NCI-H82 (cell line): ENCODE data around the gene MAIP1.

Experiments
- DNase-seq: peaks from one replicate; lab custom pipeline; 2025; lab: John Stamatoyannopoulos, UW

The MAIP1 gene

DNA sequence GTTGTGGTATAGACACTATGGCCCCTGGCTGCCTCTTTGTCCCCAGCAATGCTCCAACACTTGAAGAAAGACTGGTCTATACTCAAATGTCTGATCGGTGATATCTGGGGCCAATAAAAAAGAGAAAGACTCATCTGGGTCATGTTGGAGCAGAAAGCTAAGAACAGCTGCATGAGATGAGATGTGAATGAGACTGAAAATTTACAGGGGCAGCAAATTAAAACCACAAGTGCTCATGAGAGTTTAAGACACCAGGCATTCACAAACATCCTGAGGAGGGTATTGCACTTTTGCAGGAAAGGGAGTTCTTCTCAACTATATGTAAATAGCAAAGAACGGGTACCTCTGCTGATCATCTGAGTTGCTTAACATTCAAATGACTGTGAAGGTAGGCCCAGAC, 36.3 kb downstream of the MAIP1 start:
- DNase-seq = no peak

DNA sequence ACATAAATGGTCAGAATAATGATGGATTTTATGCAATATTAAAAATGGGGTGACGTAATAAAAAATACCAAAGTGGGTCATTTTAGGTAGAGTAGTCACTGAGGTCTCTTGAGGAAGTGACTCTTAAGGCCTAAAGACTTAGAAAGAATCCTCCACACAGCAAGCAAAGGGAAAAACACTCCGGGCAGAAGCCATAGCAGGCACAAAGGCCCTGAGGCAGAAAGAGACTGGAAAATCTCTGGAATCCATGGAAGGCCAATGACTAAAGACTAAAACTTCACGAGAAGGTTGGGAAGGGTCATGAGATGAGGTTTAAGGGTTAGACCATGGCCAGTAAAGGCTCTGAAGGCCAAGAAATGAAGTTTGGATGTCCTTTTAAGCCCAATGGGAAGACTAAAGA, 36.9 kb downstream of the MAIP1 start:
- DNase-seq = no peak

DNA sequence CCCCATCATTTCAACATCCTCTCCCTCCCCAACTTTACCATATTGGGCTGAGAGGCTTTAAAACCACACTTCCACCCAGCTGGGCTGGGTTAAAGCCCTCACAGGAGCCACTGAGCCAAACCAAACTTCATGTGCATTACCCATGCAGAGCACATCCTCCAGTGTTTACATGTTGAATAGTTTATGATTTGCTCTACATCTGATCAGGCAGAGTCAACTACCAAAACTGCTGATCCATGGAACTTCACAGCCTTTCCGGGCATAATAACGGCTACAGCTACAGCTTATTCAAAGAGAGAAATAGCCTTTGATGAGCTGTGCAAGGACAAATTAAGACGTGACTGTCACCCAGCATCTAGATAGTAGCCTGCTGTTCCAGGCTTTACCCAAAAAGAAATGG, 39.0 kb downstream of the MAIP1 start:
- DNase-seq = no peak

DNA sequence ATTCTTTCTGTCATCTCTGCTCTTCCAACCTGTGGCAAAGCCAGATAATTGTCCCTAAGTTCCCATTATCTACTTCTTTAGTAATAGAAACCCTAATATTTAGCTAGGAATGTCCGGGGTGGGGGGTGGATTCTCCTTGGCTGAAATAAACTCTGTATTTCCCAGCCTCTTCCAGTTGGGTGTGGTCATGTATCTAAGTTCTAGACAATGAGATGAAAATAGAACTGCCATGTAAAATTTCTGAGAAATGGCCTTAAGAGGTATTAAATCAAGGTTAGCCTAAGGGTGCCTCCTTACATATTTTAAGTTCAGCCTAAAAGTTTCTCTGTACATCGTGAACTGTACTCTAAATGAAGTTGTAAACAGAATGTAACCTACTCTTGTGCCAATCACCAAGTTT, 39.5 kb downstream of the MAIP1 start:
- no peak for DNase-seq

DNA sequence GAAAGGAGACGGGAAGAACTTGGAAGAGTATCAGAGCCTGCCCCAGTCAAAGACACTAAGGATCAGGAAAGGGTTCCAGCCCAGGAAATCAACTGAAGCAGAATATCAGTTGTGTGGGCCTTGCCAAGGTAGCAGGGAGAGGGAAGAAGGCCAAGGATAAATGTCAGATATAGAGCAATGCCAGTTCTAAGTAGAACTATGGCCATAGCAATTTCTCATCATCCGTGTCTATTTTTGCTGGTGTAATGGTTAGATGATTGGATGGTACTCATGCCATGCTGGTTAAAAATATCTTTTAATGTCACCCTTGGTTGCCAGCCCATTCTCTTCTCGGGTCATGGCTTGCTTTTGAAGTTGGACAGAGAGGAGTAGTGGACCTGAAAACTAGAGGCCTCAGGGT, 41.9 kb downstream of the MAIP1 start:
- DNase-seq = no peak

DNA sequence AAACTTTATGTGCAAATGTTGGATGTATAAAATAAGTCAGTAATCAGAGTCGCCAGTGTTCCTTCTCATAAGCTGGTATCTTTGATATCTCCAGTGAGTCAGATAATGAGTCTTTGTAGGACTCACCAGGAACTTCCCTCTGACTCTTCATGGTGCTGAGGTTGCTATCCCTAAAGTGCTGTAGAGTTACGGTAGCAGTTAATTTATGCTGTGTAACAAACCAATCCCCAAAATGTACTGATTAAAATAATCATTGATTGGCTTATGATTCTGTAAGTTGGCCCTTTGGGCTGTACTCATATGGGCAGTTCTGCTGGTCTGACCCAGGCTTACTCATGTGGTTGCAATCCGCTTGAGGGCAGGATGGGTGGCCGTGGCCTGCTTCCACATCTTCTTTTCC, 43.8 kb downstream of the MAIP1 start:
- DNase-seq = no peak

DNA sequence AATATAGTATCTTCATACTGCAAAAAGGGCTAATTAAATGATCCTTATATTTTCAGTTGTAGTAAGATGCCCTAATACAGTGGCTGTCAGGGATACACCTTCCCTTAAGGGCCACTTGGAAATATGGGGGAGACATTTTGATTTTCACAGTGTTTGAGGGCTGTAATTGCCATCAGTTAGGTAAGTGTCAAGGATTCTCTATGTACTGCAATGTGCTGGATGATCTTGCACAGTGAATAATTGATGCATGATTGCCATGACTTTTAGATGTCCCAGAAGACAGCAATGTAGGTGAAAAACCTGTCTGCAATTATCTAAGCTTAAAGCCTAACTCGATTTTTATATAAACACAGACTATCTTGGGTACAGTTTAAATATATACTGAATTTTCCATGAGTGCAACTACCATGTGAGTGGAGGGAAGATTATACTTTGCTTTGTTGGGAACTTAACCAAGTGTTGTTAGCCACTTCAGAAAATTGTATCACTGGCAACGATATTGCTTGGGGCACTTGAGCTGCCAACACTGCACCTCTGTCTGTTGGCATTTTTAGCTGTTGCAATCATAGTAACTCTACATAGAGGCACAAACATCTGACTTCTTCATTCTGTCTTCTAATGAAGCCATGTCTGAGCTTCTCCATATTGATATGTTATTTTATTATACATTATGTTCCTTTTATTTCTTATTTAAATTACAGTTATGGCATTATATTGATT, 45.2 kb downstream of the MAIP1 start:
- no peak for DNase-seq

DNA sequence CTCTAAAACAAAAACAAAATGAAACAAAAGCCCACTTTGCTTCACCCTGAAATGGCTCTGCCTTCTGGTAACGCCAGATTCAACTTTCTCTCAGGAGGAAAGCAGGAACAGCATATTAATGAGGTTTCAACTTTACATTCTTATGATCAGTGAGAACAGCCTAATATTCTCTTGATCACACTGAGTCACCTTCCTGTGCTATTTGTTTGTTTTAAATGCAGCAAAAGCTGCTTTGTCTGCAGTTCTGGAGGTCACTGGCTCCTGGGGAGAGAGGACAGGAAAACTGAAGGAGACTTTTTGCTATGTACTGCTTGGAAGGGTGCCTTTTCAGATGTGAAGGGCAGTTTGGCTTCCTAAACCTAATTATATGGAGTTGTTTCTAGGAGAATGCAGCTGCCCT, 48.1 kb downstream of the MAIP1 start:
- DNase-seq = no peak

DNA sequence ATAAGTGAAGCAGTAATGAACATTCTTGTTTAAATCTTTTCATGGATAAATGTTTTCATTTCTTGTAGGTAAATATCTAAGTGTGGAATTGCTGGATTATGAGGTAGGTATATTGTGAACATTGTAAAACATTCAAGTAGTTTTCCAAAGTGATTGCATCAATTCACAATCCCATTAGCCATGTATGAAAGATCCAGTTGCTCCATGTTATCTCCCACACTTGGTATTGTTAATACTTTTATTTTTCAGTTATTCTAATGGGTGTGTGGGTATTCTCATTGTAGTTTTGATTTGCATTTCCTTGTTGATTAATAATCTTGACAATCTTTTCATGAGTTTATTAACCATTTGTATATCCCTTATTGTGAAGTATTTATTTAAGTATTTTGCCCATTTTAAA, 50.3 kb downstream of the MAIP1 start:
- DNase-seq = no peak

DNA sequence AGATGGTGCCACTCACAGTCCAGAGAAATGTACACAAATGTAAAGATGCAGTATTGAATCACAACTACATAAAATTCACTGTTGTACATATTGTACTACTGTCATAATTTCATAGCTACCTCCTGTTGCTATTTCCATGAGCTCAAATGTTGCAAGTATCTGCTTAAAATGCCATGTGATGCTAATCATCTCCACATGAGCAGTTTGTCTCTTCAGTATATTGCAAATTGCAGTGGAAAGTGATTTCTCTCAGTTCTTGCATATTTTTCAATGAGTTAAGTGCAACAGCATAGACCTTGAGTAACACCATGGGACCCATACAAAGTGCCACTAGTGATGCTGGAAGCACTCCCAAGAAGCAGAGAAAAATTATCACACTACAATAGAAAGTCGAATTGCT, 51.9 kb downstream of the MAIP1 start:
- no peak for DNase-seq

DNA sequence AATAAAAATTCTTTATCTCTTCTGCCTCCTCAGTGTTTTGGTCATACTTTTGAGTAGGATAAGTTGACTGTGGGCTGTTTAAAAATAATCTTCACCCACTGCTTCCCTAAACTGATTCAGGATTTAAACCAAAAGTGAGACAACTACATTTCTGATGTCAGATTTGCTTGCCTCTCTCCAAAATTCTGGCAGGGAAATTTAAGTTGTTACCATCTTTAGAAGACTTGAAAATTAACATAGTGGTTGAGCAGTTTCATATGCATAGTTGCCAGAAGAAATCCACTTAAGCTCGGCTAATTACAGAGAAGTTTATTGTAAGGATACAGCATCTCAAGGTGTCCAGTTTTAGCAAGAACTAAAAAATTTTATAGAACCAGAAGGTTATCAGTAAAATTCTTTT, 57.0 kb downstream of the MAIP1 start:
- no peak for DNase-seq
